Endothelial cell of umbilical vein (primary cell): ENCODE measurements around the gene CC2D2A.

Experiments
- CTCF ChIP-seq, 2 donors: IDR thresholded peaks; 1 replicate in 1 of 2; 2 replicates in 1 of 2; pipeline ENCODE4 v1.5.1; 2011; ENCODE audit warnings: low read length in 2 of 2, mild to moderate bottlenecking in 2 of 2, moderate library complexity in 2 of 2, control low read depth in 1 of 2, inconsistent platforms in 1 of 2, low read depth in 1 of 2; ENCODE audit not compliant: insufficient read depth in 1 of 2; ENCODE audit errors: extremely low read depth in 1 of 2
- EZH2 ChIP-seq: IDR thresholded peaks from 2 replicates; pipeline ENCODE4 v1.6.1; 2012; ENCODE audit warnings: borderline replicate concordance, low read depth, mild to moderate bottlenecking, moderate library complexity, low read length, inconsistent platforms; ENCODE audit not compliant: severe bottlenecking

GRCh38 chr4:15562623-15563022 lies 92.9 kb downstream of the CC2D2A start:
- no peak for TF ChIP-seq CTCF (IDR thresholded peaks at IDR 0.05; ENCODE audit: extremely low read depth in 1 of 2, insufficient read depth in 1 of 2, low read depth in 1 of 2, low read length in 2 of 2)
- no peak for TF ChIP-seq EZH2
